Bone marrow (tissue), 2 donors: Measurements from ENCODE around the gene ZDHHC14.
"Not testable (repeated sequence)": the region's sequence is repeated elsewhere in the genome, so short reads cannot be mapped to it uniquely, and the experiment has no call there.

Experiments
- DNase-seq, 2 donors: peaks; one replicate each; lab custom pipeline; 2025; lab: John Stamatoyannopoulos, UW

The ZDHHC14 gene

DNA sequence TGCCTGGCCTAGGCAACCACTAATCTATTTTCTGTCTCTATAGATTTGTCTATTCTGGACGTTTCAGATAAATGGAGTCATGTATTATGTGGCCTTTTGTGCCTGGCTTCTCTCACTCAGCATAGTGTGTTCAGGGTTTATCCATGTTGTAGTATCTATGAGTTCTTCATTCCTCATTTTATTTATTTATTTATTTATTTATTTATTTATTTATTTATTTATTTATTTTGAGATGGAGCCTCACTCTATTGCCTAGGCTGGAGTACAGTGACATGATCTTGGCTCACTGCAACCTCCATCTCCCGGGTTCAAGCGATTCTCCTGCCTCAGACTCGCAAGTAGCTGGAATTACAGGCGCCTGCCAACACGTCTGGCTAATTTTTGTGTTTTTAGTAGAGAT is 86.3 kb downstream of the ZDHHC14 start:
- not testable (repeated sequence) for DNase-seq

GRCh38 chr6:157468054-157468453 is 87.1 kb downstream of the ZDHHC14 start:
- no peak for DNase-seq

DNA sequence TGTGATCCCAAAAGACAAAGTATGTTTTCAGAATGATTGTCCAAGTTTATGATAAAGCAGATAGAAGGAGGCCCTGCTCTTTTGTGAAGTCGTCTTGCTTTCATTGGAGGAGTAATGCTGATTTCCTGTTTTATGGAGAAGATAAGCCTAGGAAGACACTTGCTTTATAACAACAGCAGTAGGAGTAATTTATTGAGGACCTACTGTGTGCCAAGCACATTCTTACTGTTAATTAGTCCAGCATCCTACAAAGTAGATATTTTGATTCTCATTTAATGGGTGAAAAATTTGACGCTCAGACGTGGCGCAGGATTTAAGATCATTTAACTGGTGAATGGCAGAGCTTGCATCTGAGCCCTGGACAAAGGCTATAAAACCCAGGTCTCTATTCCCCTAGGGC is 87.6 kb downstream of the ZDHHC14 start:
- DNase-seq: no peak

GRCh38 chr6:157469378-157469777 is 88.4 kb downstream of the ZDHHC14 start:
- no peak for DNase-seq

- DNase-seq: no peak
Observed at GRCh38 chr6:157471077-157471686, 90.2 kb downstream of the ZDHHC14 start.

DNA sequence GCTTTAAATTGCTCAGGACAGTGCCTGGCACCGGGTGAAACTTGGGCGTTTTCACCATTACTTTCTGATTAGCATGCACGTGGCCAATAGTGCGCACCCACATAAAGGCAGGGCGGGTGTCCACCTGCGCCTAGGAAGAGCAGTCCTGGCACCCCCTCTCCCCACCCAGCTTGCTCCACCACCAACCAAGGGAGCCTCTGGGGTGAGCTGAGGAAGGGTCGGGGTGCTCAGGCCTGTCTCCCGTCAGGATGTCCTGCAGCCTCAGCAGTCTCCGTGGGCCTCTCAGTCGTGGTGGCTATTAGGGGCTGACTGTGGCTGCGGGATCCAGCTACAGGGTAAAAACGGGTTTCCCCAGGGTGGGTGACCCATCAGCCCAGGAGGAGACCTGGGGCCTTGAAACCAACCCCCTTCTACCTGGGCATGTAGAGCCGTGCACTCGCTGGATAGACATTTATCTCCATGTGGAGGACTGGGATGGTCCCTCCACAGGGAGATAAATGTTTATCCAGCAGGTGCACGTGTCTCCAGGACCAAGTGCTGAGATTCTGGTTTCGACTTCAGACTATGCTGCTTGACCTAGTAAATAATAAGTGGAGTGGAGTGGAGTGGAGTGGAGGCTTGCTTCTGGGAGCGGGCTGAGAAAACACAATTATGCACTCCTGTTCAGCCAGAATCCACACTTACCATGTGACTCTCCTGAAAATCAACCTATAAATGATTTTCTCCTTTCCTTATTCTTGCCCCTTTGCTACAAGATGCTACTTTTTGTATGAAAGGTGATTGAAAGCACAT is 91.1 kb downstream of the ZDHHC14 start:
- no peak for DNase-seq

DNA sequence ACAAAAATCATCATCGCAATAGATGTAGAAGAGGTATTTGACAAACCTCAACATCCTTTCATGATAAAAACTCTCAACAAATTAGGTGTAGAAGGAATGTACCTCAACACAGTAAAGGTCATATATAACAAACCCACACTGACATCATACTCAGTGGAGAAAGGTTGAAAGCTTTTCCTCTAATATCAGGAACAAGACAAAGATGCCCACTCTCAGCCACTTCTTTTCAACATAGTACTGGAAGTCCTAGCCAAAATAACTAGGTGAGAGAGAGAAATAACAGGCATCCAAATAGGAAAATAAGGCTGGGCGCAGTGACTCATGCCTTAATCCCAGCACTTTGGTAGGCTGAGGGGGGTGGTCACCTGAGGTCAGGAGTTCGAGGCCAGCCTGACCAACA is 95.8 kb downstream of the ZDHHC14 start:
- no peak for DNase-seq

GRCh38 chr6:157478926-157479325 is 97.9 kb downstream of the ZDHHC14 start:
- no peak for DNase-seq

DNA sequence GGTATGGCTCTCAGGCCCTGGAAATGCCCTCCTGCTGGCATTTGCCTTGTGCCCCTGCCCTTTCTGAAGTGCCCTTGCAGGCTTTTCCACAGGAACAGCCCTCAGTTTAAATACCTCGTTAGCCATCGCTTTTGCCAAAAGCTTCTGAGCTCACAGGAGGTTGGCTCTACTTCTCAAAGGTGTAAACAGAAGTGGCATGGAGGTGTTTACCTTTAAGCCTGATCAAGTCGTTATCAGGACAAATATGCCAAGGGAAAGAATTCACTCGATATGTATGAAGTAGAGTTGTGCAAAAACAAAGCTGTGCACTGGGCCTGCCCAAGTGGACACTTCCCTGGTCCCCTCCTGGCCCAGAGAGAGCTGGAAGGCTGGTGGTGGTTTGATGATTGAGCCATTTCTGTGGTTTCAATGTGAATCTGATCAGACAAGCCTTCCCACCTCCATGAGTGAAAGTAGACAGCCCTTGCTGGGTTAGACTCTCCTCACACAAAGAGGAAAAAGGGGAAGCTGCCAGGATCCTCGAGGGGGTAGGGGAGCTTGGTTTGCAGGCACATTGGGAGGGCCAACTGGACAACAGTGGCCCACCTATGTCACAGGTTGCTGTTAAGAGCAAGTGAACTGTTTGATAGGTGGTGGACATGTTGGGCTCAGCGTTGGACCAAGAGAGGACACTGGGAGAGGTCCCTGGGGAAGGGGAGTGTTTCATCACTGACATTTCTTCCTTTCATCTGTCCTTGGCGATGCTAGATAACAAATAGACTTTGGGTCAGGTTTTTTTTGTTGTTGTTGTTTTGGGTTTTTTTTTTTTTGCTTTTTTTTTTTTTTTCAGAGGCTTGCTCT is 98.7 kb downstream of the ZDHHC14 start:
- no peak for DNase-seq

DNA sequence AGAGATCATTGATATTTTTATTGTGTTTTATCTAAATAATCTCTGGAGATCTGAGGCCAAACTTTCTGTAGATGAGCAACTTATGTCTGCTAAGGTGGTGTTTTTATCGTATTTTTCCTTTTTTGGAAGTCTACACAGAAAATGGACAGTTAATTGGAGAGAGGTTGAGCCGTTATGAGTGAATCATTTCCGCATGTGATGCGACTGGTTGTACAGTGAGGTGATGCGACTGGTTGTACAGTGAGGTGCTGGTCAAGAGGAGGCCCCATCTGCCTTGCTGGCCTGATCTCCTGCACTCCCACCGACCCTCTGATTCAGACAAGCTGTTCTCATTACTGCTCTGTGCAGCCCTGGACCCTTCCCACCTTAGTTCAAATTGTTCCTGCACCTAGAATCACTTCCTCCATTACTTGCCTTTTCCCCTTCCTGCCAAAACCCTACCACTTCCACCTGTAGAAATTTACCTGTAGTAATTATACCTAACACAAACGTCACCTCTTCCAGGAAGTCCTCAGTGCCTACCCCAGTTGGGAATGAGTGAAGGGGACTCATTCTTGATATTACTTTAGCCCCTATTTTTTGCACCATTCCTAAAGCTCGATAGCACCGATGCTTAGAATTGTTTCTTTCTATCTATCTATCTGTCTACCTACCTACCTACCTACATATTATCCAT is 100.3 kb downstream of the ZDHHC14 start:
- no peak for DNase-seq

- no peak for DNase-seq
Observed at GRCh38 chr6:157481865-157482249, 100.9 kb downstream of the ZDHHC14 start.

- no peak for DNase-seq
Observed at GRCh38 chr6:157483770-157484169, 102.8 kb downstream of the ZDHHC14 start.

GRCh38 chr6:157484181-157484580 is 103.2 kb downstream of the ZDHHC14 start:
- DNase-seq: no peak

GRCh38 chr6:157486572-157486971 is 105.6 kb downstream of the ZDHHC14 start:
- no peak for DNase-seq

DNA sequence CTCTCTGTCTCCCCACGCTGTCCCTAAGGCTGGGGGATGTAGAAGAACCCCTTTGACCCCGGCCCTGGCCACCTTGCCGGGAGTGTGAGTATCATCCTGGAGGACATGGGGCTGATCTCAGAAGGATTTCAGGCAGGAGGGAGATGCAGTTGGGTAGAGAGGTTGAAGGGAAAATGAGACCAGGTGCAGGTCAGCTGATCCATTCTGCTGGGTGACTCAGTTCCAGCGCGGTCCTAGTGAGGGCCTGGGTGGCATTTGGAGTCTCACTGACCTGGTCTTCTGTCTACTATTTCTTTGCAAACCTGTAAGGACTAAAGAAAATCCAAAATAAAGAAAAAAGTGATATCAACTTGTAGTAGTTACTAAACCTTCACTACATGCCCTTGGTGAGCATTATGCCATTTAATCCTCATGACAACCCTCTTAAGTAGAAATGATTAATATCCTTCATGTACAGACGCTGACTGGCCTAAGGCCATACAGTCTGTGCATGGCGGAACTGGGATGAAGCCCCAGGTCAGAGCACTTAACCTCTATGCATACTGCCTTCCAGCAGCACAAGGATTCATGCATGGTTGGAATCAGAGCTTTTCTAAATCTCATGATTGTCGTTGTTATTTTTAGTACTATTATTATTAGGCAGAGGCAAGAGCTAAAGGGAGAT is 106.3 kb downstream of the ZDHHC14 start:
- no peak for DNase-seq

GRCh38 chr6:157488058-157488457 is 107.1 kb downstream of the ZDHHC14 start:
- no peak for DNase-seq

- no peak for DNase-seq
Observed at GRCh38 chr6:157488716-157489118, 107.7 kb downstream of the ZDHHC14 start.

GRCh38 chr6:157490611-157491269 is 109.8 kb downstream of the ZDHHC14 start:
- no peak for DNase-seq

GRCh38 chr6:157491571-157492232 is 110.7 kb downstream of the ZDHHC14 start:
- no peak for DNase-seq

GRCh38 chr6:157492249-157492648 is 111.3 kb downstream of the ZDHHC14 start:
- DNase-seq: no peak

- DNase-seq: no peak
Observed at GRCh38 chr6:157492741-157493140, 111.8 kb downstream of the ZDHHC14 start.
